PC-9 (cell line): ENCODE data around the gene GINS1. TPM values are rescaled to one million over a fixed set of nuclear protein-coding genes. Genes with fewer than 3 reads are reported as not detected.

Experiments used
- BruUV-seq: library from RNA; stranded (reverse); fragments of 400-500 nt; replicated peaks from 2 replicates; lab custom pipeline; 2021; lab: Mats Ljungman, UMichigan
- CTCF ChIA-PET: fragments of 300-600 bp; sonication (Branson Sonifier 250); formaldehyde crosslinking; loops from one replicate; lab custom pipeline; 2022; ENCODE audit warnings: antibody characterized with exemption; lab: Charles Lee
- POLR2A ChIA-PET: fragments of 300-600 bp; sonication (Branson Sonifier 250); formaldehyde crosslinking; loops from one replicate; lab custom pipeline; 2022; ENCODE audit warnings: antibody characterized with exemption; ENCODE audit not compliant: unreplicated experiment; lab: Charles Lee
- DNase-seq, 2 experiments: peaks; one replicate each; pipeline versions ENCODE4 v3.0.0 to v3.0.0-alpha.2; 2015 to 2022; ENCODE audit warnings: mixed read lengths in 1 of 2
- H2AFZ ChIP-seq: fragments of 200-600 bp; sonication (generic); 2 replicates; pipeline ENCODE4 v1.8.1; 2017; ENCODE audit warnings: antibody characterized with exemption
- H3F3A ChIP-seq: fragments of 200-600 bp; sonication (generic); 2 replicates; pipeline ENCODE4 v1.8.1; 2017; ENCODE audit warnings: antibody characterized with exemption, mild to moderate bottlenecking, low read depth; ENCODE audit not compliant: insufficient read depth
- H3K27ac ChIP-seq: fragments of 200-600 bp; sonication (generic); 2 replicates; pipeline ENCODE4 v1.6.1; 2016; ENCODE audit warnings: mixed run types
- H3K27me3 ChIP-seq: fragments of 200-600 bp; sonication (generic); 2 replicates; pipeline ENCODE4 v1.6.1; 2016; ENCODE audit warnings: low read depth, mixed run types; ENCODE audit not compliant: insufficient read depth
- H3K36me3 ChIP-seq: fragments of 200-600 bp; sonication (generic); 2 replicates; pipeline ENCODE4 v1.6.1; 2016; ENCODE audit warnings: low read depth, mixed run types
- H3K4me1 ChIP-seq: fragments of 200-600 bp; sonication (generic); replicated peaks from 2 replicates; pipeline ENCODE4 v1.6.1; 2016; ENCODE audit warnings: mixed run types; ENCODE audit not compliant: insufficient read depth
- H3K4me2 ChIP-seq: fragments of 200-600 bp; sonication (generic); 2 replicates; pipeline ENCODE4 v1.6.1; 2017; ENCODE audit warnings: mixed run types
- H3K4me3 ChIP-seq: fragments of 200-600 bp; sonication (generic); 2 replicates; pipeline ENCODE4 v1.6.1; 2016; ENCODE audit warnings: mixed run types
- H3K79me2 ChIP-seq: fragments of 200-600 bp; sonication (generic); 2 replicates; pipeline ENCODE4 v1.6.1; 2017; ENCODE audit warnings: low read depth, mixed run types
- H3K9me2 ChIP-seq: fragments of 200-600 bp; sonication (generic); 2 replicates; pipeline ENCODE4 v1.8.1; 2017; ENCODE audit warnings: mild to moderate bottlenecking; ENCODE audit not compliant: insufficient read depth
- H3K9me3 ChIP-seq: fragments of 200-600 bp; sonication (generic); 2 replicates; pipeline ENCODE4 v1.8.1; 2016; ENCODE audit warnings: low read depth; ENCODE audit not compliant: insufficient read depth
- H4K20me1 ChIP-seq: fragments of 200-600 bp; sonication (generic); 2 replicates; pipeline ENCODE4 v1.8.1; 2017; ENCODE audit not compliant: insufficient read depth
- CTCF ChIP-seq: fragments of 200-600 bp; sonication (generic); conservative IDR thresholded peaks from 2 replicates; pipeline ENCODE4 v1.6.1; 2017; ENCODE audit warnings: mixed run types, antibody characterized with exemption, mild to moderate bottlenecking, moderate library complexity
- EZH2 ChIP-seq: fragments of 200-600 bp; sonication (generic); IDR thresholded peaks from 2 replicates; pipeline ENCODE4 v1.8.0; 2017; ENCODE audit warnings: antibody characterized with exemption, low read depth
- intact Hi-C: fragments of 100-400 bp; cut with micrococcal nuclease; formaldehyde crosslinking; loops from one replicate; pipeline ENCODE4 v1.10.0; 2022; ENCODE audit not compliant: unreplicated experiment
- total RNA-seq: library from RNA; stranded (reverse); gene quantifications from 2 replicates; pipeline ENCODE4 v1.2.3, GENCODE V29; 2021

GINS1 gene
- total RNA-seq, 1 experiment from 2014 or later = 27.8 TPM

GRCh38 chr20:25486377-25486776, 78.9 kb downstream of the GINS1 start:
- H3F3A ChIP-seq = peaks cover 5% of the 10 kb centered on the region
- TF ChIP-seq EZH2 (no peak), CTCF (no peak)
- ChIA-PET POLR2A (no interaction called here), CTCF (interaction anchor here (0.6 kb wide), 1 partner anchor 154 kb away, joined by 3 read pairs; no protein-coding TSS in a partner anchor)
- H3K4me3 ChIP-seq = no peak overlapping the region
- no peak overlapping the region for H2AFZ ChIP-seq
- H3K4me2 ChIP-seq = no peak overlapping the region
- no peak overlapping the region for H3K27ac ChIP-seq
- peaks cover 16% of the 10 kb centered on the region for H3K4me1 ChIP-seq
- no peaks in the 10 kb centered on the region for H4K20me1 ChIP-seq
- H3K9me3 ChIP-seq = no peaks in the 10 kb centered on the region
- no peaks in the 10 kb centered on the region for H3K27me3 ChIP-seq
- H3K9me2 ChIP-seq = no peaks in the 10 kb centered on the region
- no TSS peak for BruUV-seq
- intact Hi-C loops = loop anchor here (10.0 kb wide), 1 partner anchor 58 kb away; no protein-coding TSS in a partner anchor
- no peaks in the 10 kb centered on the region for H3K79me2 ChIP-seq
- DNase-seq = no peak
- no peaks in the 10 kb centered on the region for H3K36me3 ChIP-seq

GRCh38 chr20:25487306-25487705, 79.8 kb downstream of the GINS1 start:
- no peak for DNase-seq
- Histone ChIP-seq H3K36me3 (no peaks in the 10 kb centered on the region), H3K27me3 (no peaks in the 10 kb centered on the region), H3K27ac (no peak overlapping the region), H3K4me2 (no peak overlapping the region), H3F3A (peaks cover 5% of the 10 kb centered on the region), H3K9me2 (no peaks in the 10 kb centered on the region), H3K4me3 (no peak overlapping the region), H3K79me2 (no peaks in the 10 kb centered on the region), H3K4me1 (peaks cover 16% of the 10 kb centered on the region), H2AFZ (no peak overlapping the region), H3K9me3 (no peaks in the 10 kb centered on the region), H4K20me1 (no peaks in the 10 kb centered on the region)
- POLR2A ChIA-PET = no interaction called here
- TF ChIP-seq CTCF = no peak
- no peak for TF ChIP-seq EZH2
- intact Hi-C loops = loop anchor here (10.0 kb wide), 1 partner anchor 57 kb away; no protein-coding TSS in a partner anchor
- CTCF ChIA-PET = no interaction called here
- BruUV-seq = no TSS peak

- Histone ChIP-seq H3K79me2 (no peaks in the 10 kb centered on the region), H3K9me2 (no peaks in the 10 kb centered on the region), H3F3A (peaks cover 5% of the 10 kb centered on the region), H2AFZ (no peak overlapping the region), H3K36me3 (no peaks in the 10 kb centered on the region), H3K4me1 (peaks cover 16% of the 10 kb centered on the region), H3K4me2 (no peak overlapping the region), H3K9me3 (no peaks in the 10 kb centered on the region), H3K27ac (no peak overlapping the region), H3K27me3 (no peaks in the 10 kb centered on the region), H3K4me3 (no peak overlapping the region), H4K20me1 (no peaks in the 10 kb centered on the region)
- no peak for DNase-seq
- no TSS peak for BruUV-seq
- ChIA-PET POLR2A (no interaction called here), CTCF (no interaction called here)
- no peak for TF ChIP-seq EZH2
- TF ChIP-seq CTCF = no peak
- intact Hi-C loops = loop anchor here (10.0 kb wide), 1 partner anchor 57 kb away; no protein-coding TSS in a partner anchor
Measured at GRCh38 chr20:25487975-25488374, 80.5 kb downstream of the GINS1 start.
